GM12873 (cell line): ENCODE results near the gene SMAD7.

Experiments used
- CTCF ChIP-seq: IDR thresholded peaks from 2 replicates; pipeline ENCODE4 v1.5.1; 2012; ENCODE audit warnings: low read depth, mild to moderate bottlenecking, moderate library complexity, low read length, control low read depth; ENCODE audit not compliant: insufficient read depth; ENCODE audit errors: missing control alignments

The SMAD7 gene

GRCh38 chr18:48994926-48995835 lies 44.4 kb upstream of the SMAD7 start:
- no peak for TF ChIP-seq CTCF

GRCh38 chr18:48994044-48994651 lies 43.4 kb upstream of the SMAD7 start:
- no peak for TF ChIP-seq CTCF

GRCh38 chr18:48993586-48993985 lies 42.8 kb upstream of the SMAD7 start:
- no peak for TF ChIP-seq CTCF

- TF ChIP-seq CTCF = no peak
These were observed 42.2 kb upstream of the SMAD7 start for GRCh38 chr18:48992791-48993555.

GRCh38 chr18:48992133-48992532 lies 41.4 kb upstream of the SMAD7 start:
- no peak for TF ChIP-seq CTCF

GRCh38 chr18:48991676-48992075 lies 40.9 kb upstream of the SMAD7 start:
- TF ChIP-seq CTCF = no peak

GRCh38 chr18:48991319-48991660 lies 40.5 kb upstream of the SMAD7 start:
- no peak for TF ChIP-seq CTCF
